Stomach (tissue), 4 donors: Measurements from ENCODE around the gene CALR.

Source experiments
- POLR2A ChIP-seq, 4 donors: fragments of 450-650 bp; IDR thresholded peaks; one replicate each; pipeline ENCODE4 v1.6.1; 2016; ENCODE audit warnings: antibody characterized with exemption in 4 of 4, control low read depth in 2 of 4, mild to moderate bottlenecking in 1 of 4, moderate library complexity in 1 of 4
- TF ChIP-seq, protein P1 (sequence below), 7 experiments: fragments of 450-650 bp in 4 of 7; fragments of 200-600 bp in 3 of 7; sonication (generic) in 3 of 7; IDR thresholded peaks; one replicate each; pipeline ENCODE4 v1.5.1; 2016 to 2019; ENCODE audit warnings: antibody characterized with exemption in 7 of 7, control low read depth in 2 of 7, mild to moderate bottlenecking in 1 of 7

DNA sequence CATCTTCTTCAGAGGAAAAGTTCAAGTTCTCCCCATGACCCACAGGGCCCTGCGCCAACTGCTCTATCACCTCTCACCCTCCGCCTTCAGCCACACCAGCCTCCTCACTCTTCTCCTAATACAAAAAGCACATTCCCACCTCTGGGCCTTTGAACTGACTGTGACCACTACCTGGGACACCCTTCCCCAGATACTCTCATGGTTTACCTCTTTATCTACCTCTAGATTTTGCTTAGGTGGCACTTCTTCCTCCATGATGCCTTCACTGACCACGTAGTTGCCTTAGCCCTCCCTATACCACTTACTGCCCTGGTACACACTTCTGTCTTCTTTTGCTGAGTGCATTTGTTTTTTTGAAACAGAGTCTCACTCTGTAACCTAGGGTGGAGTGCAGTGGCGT is 15.4 kb upstream of the CALR start:
- TF ChIP-seq POLR2A (IDR thresholded peaks at IDR 0.05): no peak
- TF ChIP-seq, protein P1, sequence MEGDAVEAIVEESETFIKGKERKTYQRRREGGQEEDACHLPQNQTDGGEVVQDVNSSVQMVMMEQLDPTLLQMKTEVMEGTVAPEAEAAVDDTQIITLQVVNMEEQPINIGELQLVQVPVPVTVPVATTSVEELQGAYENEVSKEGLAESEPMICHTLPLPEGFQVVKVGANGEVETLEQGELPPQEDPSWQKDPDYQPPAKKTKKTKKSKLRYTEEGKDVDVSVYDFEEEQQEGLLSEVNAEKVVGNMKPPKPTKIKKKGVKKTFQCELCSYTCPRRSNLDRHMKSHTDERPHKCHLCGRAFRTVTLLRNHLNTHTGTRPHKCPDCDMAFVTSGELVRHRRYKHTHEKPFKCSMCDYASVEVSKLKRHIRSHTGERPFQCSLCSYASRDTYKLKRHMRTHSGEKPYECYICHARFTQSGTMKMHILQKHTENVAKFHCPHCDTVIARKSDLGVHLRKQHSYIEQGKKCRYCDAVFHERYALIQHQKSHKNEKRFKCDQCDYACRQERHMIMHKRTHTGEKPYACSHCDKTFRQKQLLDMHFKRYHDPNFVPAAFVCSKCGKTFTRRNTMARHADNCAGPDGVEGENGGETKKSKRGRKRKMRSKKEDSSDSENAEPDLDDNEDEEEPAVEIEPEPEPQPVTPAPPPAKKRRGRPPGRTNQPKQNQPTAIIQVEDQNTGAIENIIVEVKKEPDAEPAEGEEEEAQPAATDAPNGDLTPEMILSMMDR (IDR thresholded peaks at IDR 0.05): no peak
